ENCODE measurements around the gene CENPC.
A peak's percentile ranks its signal among the peaks of the same experiment; 100 is the strongest.
"Not testable (repeated sequence)": the region's sequence is repeated elsewhere in the genome, so short reads cannot be mapped to it uniquely, and the experiment has no call there.

Gene CENPC

GRCh38 chr4:67466751-67467150 is 78.6 kb downstream of the CENPC start:
- no peak for DNase-seq (ENCODE audit: low read depth)

- DNase-seq (ENCODE audit: low read depth): no peak
Measured at GRCh38 chr4:67465763-67466052, 79.6 kb downstream of the CENPC start.

GRCh38 chr4:67465032-67465762 is 80.1 kb downstream of the CENPC start:
- no peak for DNase-seq (ENCODE audit: low read depth)

GRCh38 chr4:67460574-67460973 is 84.7 kb downstream of the CENPC start:
- no peak for DNase-seq (ENCODE audit: low read depth)

- no peak for DNase-seq (ENCODE audit: low read depth)
Measured at GRCh38 chr4:67459164-67459563, 86.1 kb downstream of the CENPC start.

GRCh38 chr4:67456577-67457196 is 88.6 kb downstream of the CENPC start:
- no peak for DNase-seq (ENCODE audit: low read depth)

GRCh38 chr4:67452846-67453205 is 92.5 kb downstream of the CENPC start:
- not testable (repeated sequence) for DNase-seq (ENCODE audit: low read depth)

- no peak for DNase-seq (ENCODE audit: low read depth)
Measured at GRCh38 chr4:67452100-67452845, 93.0 kb downstream of the CENPC start.

GRCh38 chr4:67451464-67451863 is 93.8 kb downstream of the CENPC start:
- peak; percentile 14 for DNase-seq (ENCODE audit: low read depth)

- DNase-seq (ENCODE audit: low read depth): no peak
Measured at GRCh38 chr4:67448621-67449020, 96.7 kb downstream of the CENPC start.

- DNase-seq (ENCODE audit: low read depth): no peak
Measured at GRCh38 chr4:67447873-67448272, 97.4 kb downstream of the CENPC start.

- no peak for DNase-seq (ENCODE audit: low read depth)
Measured at GRCh38 chr4:67446811-67447210, 98.5 kb downstream of the CENPC start.

- DNase-seq (ENCODE audit: low read depth): not testable (repeated sequence)
Measured at GRCh38 chr4:67445881-67446280, 99.4 kb downstream of the CENPC start.

- DNase-seq (ENCODE audit: low read depth): no peak
Measured at GRCh38 chr4:67438975-67439374, 106.3 kb downstream of the CENPC start.

- peak; percentile 5 for DNase-seq (ENCODE audit: low read depth)
Measured at GRCh38 chr4:67437974-67438713, 107.2 kb downstream of the CENPC start.

- no peak for DNase-seq (ENCODE audit: low read depth)
Measured at GRCh38 chr4:67436742-67437141, 108.6 kb downstream of the CENPC start.

GRCh38 chr4:67430989-67431388 is 114.3 kb downstream of the CENPC start:
- DNase-seq (ENCODE audit: low read depth): no peak

GRCh38 chr4:67428819-67429218 is 116.5 kb downstream of the CENPC start:
- no peak for DNase-seq (ENCODE audit: low read depth)

All from HS-5 (cell line).